Measurements from ENCODE around the gene SPTAN1. TPM values are rescaled to one million over a fixed set of nuclear protein-coding genes. Genes with fewer than 3 reads are reported as not detected.

The SPTAN1 gene
- total RNA-seq, 4 donors from 2014 or later, result 185 to 310 (median 275) TPM

DNA sequence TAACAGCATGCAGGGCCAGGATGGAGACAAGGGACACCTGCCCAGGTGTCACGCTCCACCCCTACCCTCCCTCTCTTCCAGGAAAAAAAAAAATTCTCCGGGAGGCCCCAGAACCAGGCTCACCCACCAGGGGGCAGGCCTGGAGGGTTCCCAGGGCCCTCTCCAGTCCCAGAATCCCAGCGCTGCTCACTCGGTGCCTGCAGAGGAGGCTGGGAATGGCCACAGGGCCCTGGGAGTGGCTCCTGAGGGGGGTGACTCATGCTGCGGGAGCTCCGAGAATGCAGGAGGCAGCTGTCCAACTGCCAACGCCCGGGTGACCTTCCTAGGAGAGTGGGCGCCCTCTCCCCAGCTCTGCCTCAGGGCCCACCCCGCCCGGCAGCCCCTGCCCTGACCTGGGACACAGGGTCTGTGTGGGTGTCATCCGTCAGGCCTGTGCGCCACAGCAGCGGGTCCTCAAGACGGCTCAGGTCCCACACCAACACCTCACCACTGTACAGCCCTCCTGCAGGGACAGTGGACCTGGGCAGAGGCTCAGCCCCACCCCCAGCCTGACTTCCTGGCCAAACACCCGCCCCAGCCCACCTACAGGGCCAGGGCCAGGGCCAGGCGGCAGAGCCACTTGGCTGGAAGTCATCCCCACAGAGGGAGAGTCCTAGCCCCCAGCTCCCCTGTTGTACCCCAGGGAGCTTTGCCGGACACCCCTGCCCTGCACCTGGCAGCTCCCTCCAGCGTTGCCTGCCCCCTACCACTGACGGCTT is 83.1 kb downstream of the SPTAN1 start:
- TF ChIP-seq, protein P1, sequence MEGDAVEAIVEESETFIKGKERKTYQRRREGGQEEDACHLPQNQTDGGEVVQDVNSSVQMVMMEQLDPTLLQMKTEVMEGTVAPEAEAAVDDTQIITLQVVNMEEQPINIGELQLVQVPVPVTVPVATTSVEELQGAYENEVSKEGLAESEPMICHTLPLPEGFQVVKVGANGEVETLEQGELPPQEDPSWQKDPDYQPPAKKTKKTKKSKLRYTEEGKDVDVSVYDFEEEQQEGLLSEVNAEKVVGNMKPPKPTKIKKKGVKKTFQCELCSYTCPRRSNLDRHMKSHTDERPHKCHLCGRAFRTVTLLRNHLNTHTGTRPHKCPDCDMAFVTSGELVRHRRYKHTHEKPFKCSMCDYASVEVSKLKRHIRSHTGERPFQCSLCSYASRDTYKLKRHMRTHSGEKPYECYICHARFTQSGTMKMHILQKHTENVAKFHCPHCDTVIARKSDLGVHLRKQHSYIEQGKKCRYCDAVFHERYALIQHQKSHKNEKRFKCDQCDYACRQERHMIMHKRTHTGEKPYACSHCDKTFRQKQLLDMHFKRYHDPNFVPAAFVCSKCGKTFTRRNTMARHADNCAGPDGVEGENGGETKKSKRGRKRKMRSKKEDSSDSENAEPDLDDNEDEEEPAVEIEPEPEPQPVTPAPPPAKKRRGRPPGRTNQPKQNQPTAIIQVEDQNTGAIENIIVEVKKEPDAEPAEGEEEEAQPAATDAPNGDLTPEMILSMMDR (IDR thresholded peaks at IDR 0.05; ENCODE audit: low read depth), result no peak

DNA sequence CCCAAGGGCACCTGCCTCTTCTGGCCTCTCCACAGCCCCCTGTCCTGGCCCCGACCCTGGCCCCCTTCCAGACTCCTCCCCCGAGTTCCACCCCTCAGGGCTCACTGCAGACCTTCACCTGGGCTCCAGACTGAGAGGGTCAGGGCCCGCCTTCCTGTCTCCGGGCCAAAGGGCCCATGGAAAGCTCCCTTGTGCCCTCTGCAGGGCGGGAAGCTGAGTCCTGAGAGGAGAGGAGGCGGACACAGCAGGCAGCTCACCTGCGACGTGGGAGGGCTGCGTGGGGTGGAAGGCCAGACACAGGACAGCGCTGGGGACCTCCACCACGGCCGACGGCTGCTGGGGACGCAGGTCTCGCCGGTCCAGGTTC is 83.6 kb downstream of the SPTAN1 start:
- TF ChIP-seq, protein P1 (IDR thresholded peaks at IDR 0.05; ENCODE audit: low read depth), result no peak

DNA sequence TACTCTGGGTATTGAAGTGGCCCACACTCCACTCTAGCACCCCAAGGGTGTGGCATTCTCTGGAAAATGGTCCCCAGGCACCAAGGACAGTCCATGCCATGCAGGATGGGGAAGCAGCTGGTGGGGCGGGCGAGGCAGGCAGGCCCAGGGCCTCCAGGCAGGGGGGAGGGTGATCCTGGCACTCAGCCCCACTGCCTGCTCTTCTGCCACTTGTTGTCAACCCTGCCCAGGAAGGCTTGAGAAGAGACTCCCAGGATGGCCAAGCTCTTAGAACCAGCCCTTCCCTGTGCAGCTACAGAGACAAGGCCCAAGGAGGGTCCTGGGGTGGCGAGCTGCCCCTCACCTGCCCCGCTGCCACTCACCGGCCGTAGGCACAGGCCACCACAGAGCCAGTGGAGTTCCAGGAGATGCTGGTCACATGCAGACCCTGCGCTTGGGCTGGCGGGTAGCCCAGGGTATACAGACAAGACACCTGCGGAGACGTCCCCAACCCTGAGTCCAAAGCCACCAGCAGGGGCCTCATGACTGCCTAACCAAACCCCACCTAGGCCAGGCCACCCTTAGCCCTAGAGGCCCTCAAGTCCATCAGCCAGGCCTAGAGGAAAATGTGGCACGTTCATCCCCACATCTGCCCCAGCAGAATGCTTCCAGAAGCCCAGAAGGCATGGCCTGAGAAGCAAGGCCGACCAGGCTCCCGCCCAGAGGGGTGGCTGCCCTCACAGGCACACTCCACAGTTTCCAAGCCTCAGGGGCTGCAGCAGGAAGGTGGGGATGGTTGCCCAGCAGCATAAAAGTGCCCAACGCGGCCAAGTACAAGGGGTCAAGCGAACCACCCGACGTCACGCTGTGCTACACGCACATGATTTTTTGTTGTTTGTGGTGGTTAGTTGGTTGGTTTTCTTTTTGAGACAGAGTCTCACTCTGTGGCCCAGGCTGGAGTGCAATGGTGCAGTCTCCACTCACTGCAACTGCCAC is 84.5 kb downstream of the SPTAN1 start:
- TF ChIP-seq, protein P1 (IDR thresholded peaks at IDR 0.05; ENCODE audit: low read depth), result no peak

DNA sequence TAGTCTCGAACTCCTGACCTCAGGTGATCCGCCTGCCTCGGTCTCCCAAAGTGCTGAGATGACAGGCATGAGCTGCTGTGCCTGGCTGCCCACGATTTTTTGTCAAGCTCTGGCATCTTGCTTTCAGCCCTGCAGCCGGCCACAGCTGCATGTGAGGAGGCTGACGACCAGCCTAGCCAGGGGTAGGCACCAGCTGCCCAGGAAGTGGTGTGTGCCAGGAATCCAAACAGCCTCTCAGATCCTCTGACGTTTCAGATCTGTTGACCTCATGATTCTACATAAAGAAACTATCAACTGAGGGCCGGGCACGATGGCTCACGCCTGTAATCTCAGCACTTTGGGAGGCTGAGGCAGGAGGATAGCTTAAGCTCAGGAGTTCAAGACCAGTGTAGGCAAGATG is 85.3 kb downstream of the SPTAN1 start:
- TF ChIP-seq, protein P1 (IDR thresholded peaks at IDR 0.05; ENCODE audit: low read depth), result no peak

DNA sequence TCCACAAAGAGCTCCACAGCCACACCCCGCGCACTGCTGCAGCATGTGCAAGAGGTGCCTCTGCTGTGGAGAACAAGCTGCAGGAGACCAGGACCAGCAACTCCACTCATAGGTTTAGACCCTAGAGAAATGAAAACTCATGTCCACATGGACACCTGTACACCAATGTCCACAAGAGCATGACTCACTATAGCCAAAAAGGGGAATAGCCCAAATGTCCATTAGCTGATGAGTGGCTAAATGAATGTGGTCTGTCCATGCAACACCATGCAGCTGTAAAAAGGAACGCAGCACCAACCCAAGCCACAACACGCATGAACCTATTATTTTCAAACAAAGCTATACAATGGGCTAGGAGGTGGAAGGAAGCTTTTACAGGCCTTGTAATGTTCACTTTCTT is 86.2 kb downstream of the SPTAN1 start:
- TF ChIP-seq, protein P1 (IDR thresholded peaks at IDR 0.05; ENCODE audit: low read depth), result no peak

DNA sequence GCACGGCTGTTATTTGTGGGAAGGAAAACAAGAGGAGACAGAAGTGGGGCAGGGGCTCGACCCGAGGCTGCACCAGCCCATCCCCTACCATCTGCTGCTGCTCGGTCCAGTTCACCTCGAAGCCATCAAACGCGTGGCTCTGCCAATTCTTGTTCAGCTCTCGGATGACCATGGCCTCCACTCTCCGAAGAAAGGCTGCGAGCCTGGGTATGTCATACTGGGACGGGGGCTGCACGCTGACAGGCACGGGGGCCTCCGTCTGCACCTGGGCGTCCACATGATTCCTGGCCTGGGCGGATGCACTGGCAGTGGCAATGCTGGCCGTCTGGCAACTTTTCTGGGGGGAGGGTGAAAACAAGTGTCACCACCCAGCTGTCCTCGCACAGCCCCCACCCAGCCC is 88.2 kb downstream of the SPTAN1 start:
- TF ChIP-seq, protein P1 (IDR thresholded peaks at IDR 0.05; ENCODE audit: low read depth), result no peak

DNA sequence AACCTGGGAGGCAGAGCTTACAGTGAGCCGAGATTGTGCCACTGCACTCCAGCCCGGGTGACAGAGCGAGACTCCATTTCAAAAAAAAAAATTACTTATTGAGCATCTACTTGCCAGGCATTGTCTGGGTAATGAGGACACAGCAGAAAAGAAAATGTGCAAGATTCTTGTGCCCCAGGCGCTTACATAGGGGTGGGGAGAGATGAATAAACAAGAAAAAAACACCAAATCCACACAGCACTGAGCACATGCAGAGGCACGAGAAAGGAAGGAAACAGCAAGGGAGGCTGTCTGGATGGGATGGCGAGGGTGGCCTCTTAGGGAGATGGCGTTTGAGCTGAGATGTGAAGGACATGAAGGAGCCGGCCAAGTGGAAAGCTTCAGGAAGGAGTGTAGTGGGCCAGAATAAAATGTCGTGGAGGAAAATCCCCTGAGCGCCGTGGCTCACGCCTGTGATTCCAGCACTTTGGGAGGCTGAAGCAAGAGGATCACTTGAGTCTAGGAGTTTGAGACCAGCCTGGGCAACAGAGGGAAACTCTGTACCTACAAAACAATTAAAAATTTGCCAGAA is 90.4 kb downstream of the SPTAN1 start:
- TF ChIP-seq, protein P1 (IDR thresholded peaks at IDR 0.05; ENCODE audit: low read depth), result no peak
